Measurements from ENCODE around the gene GABRA4.

The GABRA4 gene

GRCh38 chr4:47031011-47031678, 37.8 kb upstream of the GABRA4 start, which contains the start of gene GABRB1:
TSS of gene GABRB1 (plus strand) at chr4:47031567.
- H3K4me3 Mint-ChIP-seq = peak within 1 kb of the TSS; percentile 89
- no peaks in the 10 kb centered on the region for H3K9me3 Mint-ChIP-seq
- peaks cover 42% of the 10 kb centered on the region for H3K27me3 Mint-ChIP-seq (ENCODE audit: low read depth, poor library complexity)
- TF ChIP-seq CTCF (IDR thresholded peaks at IDR 0.05) = no peak
- peaks cover 17% of the 10 kb centered on the region for H3K4me1 Mint-ChIP-seq
- no peaks in the 10 kb centered on the region for H3K36me3 Mint-ChIP-seq (ENCODE audit: low read depth)
- peak; percentile 78 for DNase-seq
- H3K27ac Mint-ChIP-seq = no peak within 1 kb of the TSS

- Mint-ChIP-seq H3K9me3 (no peaks in the 10 kb centered on the region), H3K36me3 (ENCODE audit: low read depth) (no peaks in the 10 kb centered on the region), H3K4me3 (no peak overlapping the region), H3K4me1 (no peaks in the 10 kb centered on the region), H3K27ac (no peak overlapping the region), H3K27me3 (ENCODE audit: low read depth, poor library complexity) (no peaks in the 10 kb centered on the region)
- no peak for TF ChIP-seq CTCF (IDR thresholded peaks at IDR 0.05)
- DNase-seq = no peak
Observed at GRCh38 chr4:47017494-47017893, 24.1 kb upstream of the GABRA4 start.

GRCh38 chr4:47017081-47017480, 23.7 kb upstream of the GABRA4 start:
- Mint-ChIP-seq H3K27me3 (ENCODE audit: low read depth, poor library complexity) (no peaks in the 10 kb centered on the region), H3K27ac (no peak overlapping the region), H3K9me3 (no peaks in the 10 kb centered on the region), H3K4me1 (no peaks in the 10 kb centered on the region), H3K36me3 (ENCODE audit: low read depth) (no peaks in the 10 kb centered on the region), H3K4me3 (no peak overlapping the region)
- no peak for TF ChIP-seq CTCF (IDR thresholded peaks at IDR 0.05)
- no peak for DNase-seq

GRCh38 chr4:47013373-47013772, 20.0 kb upstream of the GABRA4 start:
- no peak for DNase-seq
- no peak for TF ChIP-seq CTCF (IDR thresholded peaks at IDR 0.05)
- H3K27ac Mint-ChIP-seq = no peak overlapping the region
- H3K36me3 Mint-ChIP-seq (ENCODE audit: low read depth) = no peaks in the 10 kb centered on the region
- H3K4me3 Mint-ChIP-seq = no peak overlapping the region
- H3K9me3 Mint-ChIP-seq = peaks cover 4% of the 10 kb centered on the region
- no peaks in the 10 kb centered on the region for H3K27me3 Mint-ChIP-seq (ENCODE audit: low read depth, poor library complexity)
- H3K4me1 Mint-ChIP-seq = no peaks in the 10 kb centered on the region

GRCh38 chr4:47012676-47013075, 19.3 kb upstream of the GABRA4 start:
- no peak for DNase-seq
- H3K27ac Mint-ChIP-seq = no peak overlapping the region
- no peaks in the 10 kb centered on the region for H3K4me1 Mint-ChIP-seq
- H3K4me3 Mint-ChIP-seq = no peak overlapping the region
- H3K9me3 Mint-ChIP-seq = peaks cover 4% of the 10 kb centered on the region
- H3K36me3 Mint-ChIP-seq (ENCODE audit: low read depth) = no peaks in the 10 kb centered on the region
- H3K27me3 Mint-ChIP-seq (ENCODE audit: low read depth, poor library complexity) = no peaks in the 10 kb centered on the region
- TF ChIP-seq CTCF (IDR thresholded peaks at IDR 0.05) = no peak

- H3K9me3 Mint-ChIP-seq = peaks cover 4% of the 10 kb centered on the region
- DNase-seq = no peak
- no peaks in the 10 kb centered on the region for H3K36me3 Mint-ChIP-seq (ENCODE audit: low read depth)
- H3K27me3 Mint-ChIP-seq (ENCODE audit: low read depth, poor library complexity) = no peaks in the 10 kb centered on the region
- H3K4me1 Mint-ChIP-seq = no peaks in the 10 kb centered on the region
- H3K4me3 Mint-ChIP-seq = no peak overlapping the region
- no peak for TF ChIP-seq CTCF (IDR thresholded peaks at IDR 0.05)
- no peak overlapping the region for H3K27ac Mint-ChIP-seq
Observed at GRCh38 chr4:47010912-47011446, 17.6 kb upstream of the GABRA4 start.

Data from nephron progenitor cell (in vitro differentiated cells).